Measurements from ENCODE around the gene HSD11B1L.
"Not testable (repeated sequence)": the region's sequence is repeated elsewhere in the genome, so short reads cannot be mapped to it uniquely, and the experiment has no call there.

Gene HSD11B1L

DNA sequence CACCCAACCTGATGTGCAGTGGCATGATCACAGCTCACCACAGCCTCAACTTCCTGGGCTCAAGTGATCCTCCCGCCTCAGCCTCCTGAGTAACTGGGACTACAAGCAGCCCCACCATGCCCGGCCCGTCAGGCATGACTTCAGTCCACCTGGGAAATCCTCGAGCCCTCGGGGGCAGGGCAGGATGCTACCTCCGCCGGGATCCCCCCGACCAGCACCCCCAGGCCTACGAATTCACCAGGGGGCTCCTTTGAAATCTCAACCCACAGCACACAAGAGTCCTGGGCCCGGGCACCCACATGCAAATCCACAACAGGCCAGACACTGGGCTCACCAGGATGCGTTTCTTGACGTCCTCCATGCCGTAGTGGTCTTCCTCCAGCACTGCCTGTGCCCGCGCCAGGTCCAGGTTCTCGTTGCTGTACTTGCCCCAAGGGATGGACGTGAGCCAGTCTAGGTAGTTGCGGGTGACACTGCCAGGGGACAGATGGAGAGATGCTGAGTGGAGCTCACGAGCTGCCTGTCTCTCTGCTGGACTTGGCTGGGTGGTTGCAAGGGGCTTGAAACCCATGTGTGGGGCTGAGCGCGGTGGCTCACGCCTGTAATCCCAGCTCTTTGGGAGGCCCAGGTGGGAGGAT lies 19.7 kb downstream of the HSD11B1L start:
- Histone ChIP-seq H3K4me1 (no peaks in the 10 kb centered on the region), H3K27me3 (no peaks in the 10 kb centered on the region), H3K36me3 (peaks cover 77% of the 10 kb centered on the region), H3K9me3 (no peaks in the 10 kb centered on the region), H3K4me3 (ENCODE audit: low read depth, low read length) (no peak overlapping the region)
- no peak for DNase-seq
- TF ChIP-seq, protein P1, sequence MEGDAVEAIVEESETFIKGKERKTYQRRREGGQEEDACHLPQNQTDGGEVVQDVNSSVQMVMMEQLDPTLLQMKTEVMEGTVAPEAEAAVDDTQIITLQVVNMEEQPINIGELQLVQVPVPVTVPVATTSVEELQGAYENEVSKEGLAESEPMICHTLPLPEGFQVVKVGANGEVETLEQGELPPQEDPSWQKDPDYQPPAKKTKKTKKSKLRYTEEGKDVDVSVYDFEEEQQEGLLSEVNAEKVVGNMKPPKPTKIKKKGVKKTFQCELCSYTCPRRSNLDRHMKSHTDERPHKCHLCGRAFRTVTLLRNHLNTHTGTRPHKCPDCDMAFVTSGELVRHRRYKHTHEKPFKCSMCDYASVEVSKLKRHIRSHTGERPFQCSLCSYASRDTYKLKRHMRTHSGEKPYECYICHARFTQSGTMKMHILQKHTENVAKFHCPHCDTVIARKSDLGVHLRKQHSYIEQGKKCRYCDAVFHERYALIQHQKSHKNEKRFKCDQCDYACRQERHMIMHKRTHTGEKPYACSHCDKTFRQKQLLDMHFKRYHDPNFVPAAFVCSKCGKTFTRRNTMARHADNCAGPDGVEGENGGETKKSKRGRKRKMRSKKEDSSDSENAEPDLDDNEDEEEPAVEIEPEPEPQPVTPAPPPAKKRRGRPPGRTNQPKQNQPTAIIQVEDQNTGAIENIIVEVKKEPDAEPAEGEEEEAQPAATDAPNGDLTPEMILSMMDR (IDR thresholded peaks at IDR 0.05; ENCODE audit: low read depth, low read length) = no peak

DNA sequence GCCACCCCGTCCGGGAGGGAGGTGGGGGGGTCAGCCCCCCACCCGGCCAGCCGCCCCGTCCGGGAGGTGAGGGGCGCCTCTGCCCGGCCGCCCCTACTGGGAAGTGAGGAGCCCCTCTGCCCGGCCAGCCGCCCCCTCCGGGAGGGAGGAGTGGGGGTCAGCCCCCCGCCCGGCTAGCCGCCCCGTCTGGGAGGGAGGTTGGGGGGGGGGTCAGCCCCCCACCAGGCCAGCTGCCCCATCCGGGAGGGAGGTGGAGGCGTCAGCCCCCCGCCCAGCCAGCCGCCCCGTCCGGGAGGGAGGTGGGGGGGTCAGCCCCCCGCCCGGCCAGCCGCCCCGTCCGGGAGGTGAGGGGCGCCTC lies 21.2 kb downstream of the HSD11B1L start:
- H3K4me1 ChIP-seq; DNase-seq; H3K4me3 ChIP-seq (ENCODE audit: low read depth, low read length); H3K27me3 ChIP-seq; H3K9me3 ChIP-seq: not testable (repeated sequence)
- H3K36me3 ChIP-seq = peaks cover 77% of the 10 kb centered on the region

DNA sequence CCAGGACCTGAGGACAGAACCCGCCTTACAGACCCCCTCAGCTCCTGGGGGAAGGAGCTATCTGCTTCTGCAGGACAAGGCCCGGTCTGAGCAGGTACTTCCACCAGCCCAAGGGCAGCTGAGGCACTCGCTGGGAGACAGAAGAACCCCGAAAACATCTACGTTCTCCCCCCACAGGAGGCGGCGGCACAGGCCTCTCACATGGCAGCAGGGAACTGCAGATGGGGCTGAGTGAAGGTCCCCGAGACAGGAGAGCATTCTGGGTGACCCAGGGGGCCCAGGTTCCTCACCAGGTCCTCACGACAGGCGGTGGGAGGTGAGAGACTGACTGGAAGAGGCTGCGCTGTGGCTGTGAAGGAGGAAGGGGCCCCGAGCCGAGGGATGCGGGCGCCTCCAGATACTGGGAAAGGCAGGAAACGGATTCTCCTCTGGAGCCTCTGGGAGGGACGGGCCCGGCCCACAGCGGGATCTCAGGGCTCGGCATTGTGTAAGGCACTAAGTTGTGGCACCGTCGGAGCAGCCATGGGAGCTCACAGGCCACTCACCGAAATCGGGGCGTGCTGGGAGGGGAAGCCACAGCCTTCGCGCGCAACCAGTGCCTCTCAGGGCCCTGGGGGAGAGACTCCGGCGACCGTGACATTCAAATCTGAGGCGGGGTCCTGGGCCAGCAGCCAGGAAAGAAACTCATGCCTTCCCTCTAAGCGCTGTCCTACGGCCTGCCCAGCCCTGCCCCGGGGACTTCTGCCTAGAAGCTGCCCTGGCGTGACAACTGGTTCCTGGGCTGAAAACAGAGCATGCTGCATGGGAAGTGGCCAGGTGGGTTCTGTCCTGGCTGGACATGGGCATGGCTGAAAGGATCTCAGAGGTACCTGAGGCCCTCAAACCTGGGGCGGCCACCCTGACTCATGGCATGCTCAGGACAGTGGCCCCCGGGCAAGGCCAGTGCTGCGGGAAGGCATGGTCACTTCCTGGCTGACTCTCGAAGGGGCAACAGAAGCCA lies 23.3 kb downstream of the HSD11B1L start:
- no peaks in the 10 kb centered on the region for H3K4me1 ChIP-seq
- no peak for DNase-seq
- no peak overlapping the region for H3K4me3 ChIP-seq (ENCODE audit: low read depth, low read length)
- peaks cover 83% of the 10 kb centered on the region for H3K36me3 ChIP-seq
- no peaks in the 10 kb centered on the region for H3K27me3 ChIP-seq
- TF ChIP-seq, protein P1 (IDR thresholded peaks at IDR 0.05; ENCODE audit: low read depth, low read length) = no peak
- no peaks in the 10 kb centered on the region for H3K9me3 ChIP-seq

GRCh38 chr19:5705552-5705951 lies 24.7 kb downstream of the HSD11B1L start:
- Histone ChIP-seq H3K9me3 (no peaks in the 10 kb centered on the region), H3K4me1 (no peaks in the 10 kb centered on the region), H3K36me3 (peaks cover 81% of the 10 kb centered on the region), H3K4me3 (ENCODE audit: low read depth, low read length) (no peak overlapping the region), H3K27me3 (no peaks in the 10 kb centered on the region)
- TF ChIP-seq, protein P1 (IDR thresholded peaks at IDR 0.05; ENCODE audit: low read depth, low read length) = no peak
- DNase-seq = no peak

DNA sequence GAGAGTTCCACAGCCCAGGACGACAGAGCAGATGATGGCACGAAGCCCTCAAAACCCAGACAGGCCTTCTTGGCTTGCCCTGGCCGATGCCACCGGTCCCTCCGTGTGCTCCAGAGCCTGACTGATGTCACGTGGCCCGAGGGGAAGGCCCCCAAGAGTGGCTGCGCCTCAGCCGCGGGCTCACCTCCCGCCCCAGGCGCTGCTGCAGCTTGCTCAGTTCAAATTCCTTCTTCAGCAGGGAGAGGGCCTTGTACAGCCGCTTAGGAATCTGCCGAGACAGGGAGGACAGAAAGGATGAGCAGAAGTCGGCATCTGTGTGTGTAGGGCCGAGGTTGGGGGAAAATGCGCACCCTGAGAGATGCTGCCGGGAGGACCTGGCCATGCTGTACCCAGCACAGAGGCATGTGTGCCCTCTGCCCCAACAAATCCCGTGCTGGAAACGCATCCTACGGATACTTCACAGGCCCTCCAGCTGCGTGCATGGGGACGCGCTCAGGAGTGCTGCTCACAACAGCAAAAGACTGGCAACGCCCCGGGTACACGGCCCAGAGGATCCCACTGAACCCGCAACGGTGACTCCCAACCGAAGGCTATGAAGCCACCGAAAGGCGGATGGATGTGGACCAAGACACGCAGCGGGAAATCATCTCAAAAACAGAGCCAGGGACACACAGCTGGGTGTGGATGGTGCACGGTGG lies 26.2 kb downstream of the HSD11B1L start:
- Histone ChIP-seq H3K9me3 (no peaks in the 10 kb centered on the region), H3K4me1 (no peaks in the 10 kb centered on the region), H3K4me3 (ENCODE audit: low read depth, low read length) (no peak overlapping the region), H3K27me3 (no peaks in the 10 kb centered on the region), H3K36me3 (peaks cover 86% of the 10 kb centered on the region)
- no peak for DNase-seq
- TF ChIP-seq, protein P1 (IDR thresholded peaks at IDR 0.05; ENCODE audit: low read depth, low read length) = no peak
